Measurements from ENCODE around the gene PRPF40A.

PRPF40A gene

DNA sequence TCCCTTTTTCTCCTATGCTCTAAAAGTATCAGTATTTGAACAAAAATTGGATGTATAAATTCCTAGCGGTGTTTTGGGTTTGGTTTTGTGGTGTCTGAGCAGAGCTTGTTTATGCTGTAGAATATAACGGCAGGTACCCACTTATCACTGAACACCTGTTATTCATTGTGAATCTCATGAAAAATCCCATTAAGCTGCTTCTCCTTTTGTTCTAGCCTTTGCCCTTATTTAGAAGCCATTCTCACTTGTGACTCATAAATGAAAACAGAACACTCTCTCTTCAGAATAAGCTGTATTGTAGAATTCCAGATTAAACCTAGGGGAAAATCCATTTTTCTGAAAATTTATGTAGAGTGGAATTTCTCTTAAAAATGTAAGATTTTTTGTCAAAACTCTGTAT, 104.0 kb downstream of the PRPF40A start:
- peak in 1 of 3 experiments; percentile 61 for DNase-seq

GRCh38 chr2:152611458-152612231, 105.6 kb downstream of the PRPF40A start:
- DNase-seq, result no peak

DNA sequence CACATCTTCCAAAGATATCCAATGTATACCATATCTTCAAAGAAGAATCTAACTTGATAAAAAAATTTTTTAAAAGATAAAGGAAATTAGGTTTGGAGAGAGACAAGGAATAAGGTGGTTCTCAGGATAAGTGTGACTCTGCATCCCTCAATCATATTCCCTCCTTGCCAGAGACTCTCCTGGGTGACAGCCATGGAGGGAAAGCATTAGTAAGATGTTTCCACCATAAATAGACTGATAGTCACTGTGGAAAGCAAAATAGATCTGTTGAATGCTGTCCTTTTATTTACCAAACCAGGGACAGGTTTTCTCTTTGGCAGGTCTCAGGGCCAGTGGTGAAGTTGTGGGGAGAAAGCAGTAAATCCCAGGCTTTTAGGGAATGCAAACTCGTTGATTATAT, 107.6 kb downstream of the PRPF40A start:
- DNase-seq, result no peak

- no peak for DNase-seq
Observed at GRCh38 chr2:152609154-152609553, 108.1 kb downstream of the PRPF40A start.

- DNase-seq, result no peak
Observed at GRCh38 chr2:152607793-152608300, 109.4 kb downstream of the PRPF40A start.

DNA sequence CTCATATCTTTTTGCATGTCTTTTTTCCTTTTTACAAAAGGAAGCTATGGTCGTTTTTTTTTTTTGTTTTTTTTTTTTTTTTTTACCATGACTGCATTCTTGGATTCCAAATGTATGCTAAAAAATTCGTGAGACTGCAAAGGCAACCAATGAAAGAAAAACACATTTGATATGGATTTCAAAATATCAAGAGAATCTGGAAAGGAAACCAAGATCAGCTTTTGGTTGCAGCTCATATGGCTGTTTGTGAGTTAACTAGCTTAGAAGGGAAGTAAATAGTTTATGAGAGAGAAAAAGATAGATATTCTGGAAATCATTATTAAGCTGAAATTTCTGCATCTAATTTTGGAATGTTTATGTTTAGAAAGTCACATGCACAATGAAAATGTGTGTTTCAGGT, 110.3 kb downstream of the PRPF40A start:
- no peak for DNase-seq

GRCh38 chr2:152606081-152606480, 111.2 kb downstream of the PRPF40A start:
- DNase-seq, result no peak

DNA sequence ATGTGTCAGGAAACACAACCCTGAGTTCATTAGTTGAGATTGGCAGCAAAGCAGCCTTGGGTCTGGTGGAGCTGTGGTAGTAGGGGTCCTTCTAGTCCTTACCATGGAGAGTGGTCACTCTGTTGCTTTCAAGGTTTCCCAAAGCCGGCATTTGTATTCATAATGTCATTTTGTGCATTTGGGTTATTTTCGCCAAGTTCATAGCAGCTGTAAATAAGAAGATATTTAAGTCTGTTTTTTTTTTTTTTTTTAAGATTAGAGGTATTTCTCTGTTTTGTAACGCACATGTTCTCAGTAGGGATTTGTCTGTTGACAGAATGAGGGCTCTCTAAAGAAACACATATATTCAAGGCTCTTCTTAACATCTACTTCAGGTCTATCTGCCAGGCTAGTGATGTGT, 114.1 kb downstream of the PRPF40A start:
- DNase-seq, result no peak

GRCh38 chr2:152602750-152603149, 114.5 kb downstream of the PRPF40A start:
- no peak for DNase-seq
